Neural crest cell (in vitro differentiated cells): ENCODE results near the gene ANTXR2. TPM values are rescaled to one million over a fixed set of nuclear protein-coding genes. Genes with fewer than 3 reads are reported as not detected.

Experiments
- DNase-seq: peaks from one replicate; pipeline ENCODE4 v3.0.0; 2021; ENCODE audit warnings: low read depth, mixed read lengths, low spot score
- H3K27ac Mint-ChIP-seq: one replicate; pipeline ENCODE4 v1.8.0; 2021; ENCODE audit warnings: mild to moderate bottlenecking, mixed read lengths; ENCODE audit not compliant: unreplicated experiment
- H3K27me3 Mint-ChIP-seq: 2 replicates; pipeline ENCODE4 v1.8.0; 2021; ENCODE audit warnings: low read depth, mild to moderate bottlenecking, mixed read lengths
- H3K36me3 Mint-ChIP-seq: 2 replicates; pipeline ENCODE4 v1.8.0; 2021; ENCODE audit warnings: low read depth, mild to moderate bottlenecking, mixed read lengths
- H3K4me1 Mint-ChIP-seq: 2 replicates; pipeline ENCODE4 v1.8.0; 2021; ENCODE audit warnings: mixed read lengths
- H3K4me3 Mint-ChIP-seq: one replicate; pipeline ENCODE4 v1.8.0; 2021; ENCODE audit warnings: mild to moderate bottlenecking, mixed read lengths
- H3K9me3 Mint-ChIP-seq: 2 replicates; pipeline ENCODE4 v1.8.0; 2021; ENCODE audit warnings: mixed read lengths
- total RNA-seq: library from RNA; stranded (reverse); gene quantifications from 2 replicates; pipeline ENCODE4 v1.2.1, GENCODE V29; 2021
- TF ChIP-seq, protein P1 (sequence below): fragments of 200-600 bp; sonication (generic); conservative IDR thresholded peaks from 2 replicates; pipeline ENCODE4 v1.5.0; 2021; ENCODE audit warnings: antibody characterized with exemption, mild to moderate bottlenecking

ANTXR2 gene
- total RNA-seq, 1 donor from 2014 or later = 36.7 TPM

DNA sequence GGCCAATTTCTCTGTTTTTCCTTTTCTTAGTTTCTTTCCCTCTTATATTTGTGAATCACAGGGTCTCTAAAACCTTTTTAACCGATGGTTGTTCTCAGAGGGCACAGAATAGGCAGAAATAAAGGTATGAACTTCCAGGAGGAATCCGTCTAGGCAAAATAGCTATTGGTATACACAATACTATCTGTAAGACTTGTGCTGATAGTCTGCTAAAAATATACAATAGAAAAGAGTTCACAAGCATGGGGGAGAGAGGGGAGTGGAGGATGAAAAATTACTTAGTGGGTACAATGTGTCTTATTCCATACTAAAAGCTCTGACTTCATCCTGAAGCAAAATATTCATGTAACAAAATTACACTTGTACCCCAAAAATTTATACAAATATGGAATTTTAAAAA is 30.2 kb downstream of the ANTXR2 start:
- no peaks in the 10 kb centered on the region for H3K27me3 Mint-ChIP-seq
- H3K27ac Mint-ChIP-seq = no peak overlapping the region
- H3K4me3 Mint-ChIP-seq = no peak overlapping the region
- TF ChIP-seq, protein P1, sequence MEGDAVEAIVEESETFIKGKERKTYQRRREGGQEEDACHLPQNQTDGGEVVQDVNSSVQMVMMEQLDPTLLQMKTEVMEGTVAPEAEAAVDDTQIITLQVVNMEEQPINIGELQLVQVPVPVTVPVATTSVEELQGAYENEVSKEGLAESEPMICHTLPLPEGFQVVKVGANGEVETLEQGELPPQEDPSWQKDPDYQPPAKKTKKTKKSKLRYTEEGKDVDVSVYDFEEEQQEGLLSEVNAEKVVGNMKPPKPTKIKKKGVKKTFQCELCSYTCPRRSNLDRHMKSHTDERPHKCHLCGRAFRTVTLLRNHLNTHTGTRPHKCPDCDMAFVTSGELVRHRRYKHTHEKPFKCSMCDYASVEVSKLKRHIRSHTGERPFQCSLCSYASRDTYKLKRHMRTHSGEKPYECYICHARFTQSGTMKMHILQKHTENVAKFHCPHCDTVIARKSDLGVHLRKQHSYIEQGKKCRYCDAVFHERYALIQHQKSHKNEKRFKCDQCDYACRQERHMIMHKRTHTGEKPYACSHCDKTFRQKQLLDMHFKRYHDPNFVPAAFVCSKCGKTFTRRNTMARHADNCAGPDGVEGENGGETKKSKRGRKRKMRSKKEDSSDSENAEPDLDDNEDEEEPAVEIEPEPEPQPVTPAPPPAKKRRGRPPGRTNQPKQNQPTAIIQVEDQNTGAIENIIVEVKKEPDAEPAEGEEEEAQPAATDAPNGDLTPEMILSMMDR = no peak
- peaks cover 3% of the 10 kb centered on the region for H3K9me3 Mint-ChIP-seq
- H3K36me3 Mint-ChIP-seq = peaks cover 17% of the 10 kb centered on the region
- no peaks in the 10 kb centered on the region for H3K4me1 Mint-ChIP-seq
- no peak for DNase-seq

DNA sequence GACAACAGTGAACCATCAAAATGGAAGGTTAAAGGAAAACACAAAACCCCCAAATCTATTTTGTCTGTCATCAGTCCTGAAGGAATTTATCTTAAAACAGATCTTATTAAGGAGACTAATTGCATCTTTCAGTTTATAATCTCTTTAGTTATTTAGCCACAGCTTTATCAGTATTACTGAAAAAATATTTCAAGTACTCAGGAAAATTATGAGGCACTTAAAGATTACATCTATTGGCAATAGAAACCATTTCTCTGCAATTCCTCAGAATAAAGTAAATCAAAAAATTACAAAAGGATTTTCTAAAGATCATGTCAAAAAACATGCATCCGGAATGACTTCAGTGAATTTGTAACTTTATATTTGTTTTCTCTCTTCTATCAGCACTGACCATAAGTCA is 35.2 kb downstream of the ANTXR2 start:
- no peak for DNase-seq
- H3K36me3 Mint-ChIP-seq = peaks cover 16% of the 10 kb centered on the region
- H3K27me3 Mint-ChIP-seq = no peaks in the 10 kb centered on the region
- H3K9me3 Mint-ChIP-seq = peaks cover 3% of the 10 kb centered on the region
- no peak overlapping the region for H3K4me3 Mint-ChIP-seq
- H3K27ac Mint-ChIP-seq = no peak overlapping the region
- TF ChIP-seq, protein P1 = no peak
- H3K4me1 Mint-ChIP-seq = peaks cover 8% of the 10 kb centered on the region

DNA sequence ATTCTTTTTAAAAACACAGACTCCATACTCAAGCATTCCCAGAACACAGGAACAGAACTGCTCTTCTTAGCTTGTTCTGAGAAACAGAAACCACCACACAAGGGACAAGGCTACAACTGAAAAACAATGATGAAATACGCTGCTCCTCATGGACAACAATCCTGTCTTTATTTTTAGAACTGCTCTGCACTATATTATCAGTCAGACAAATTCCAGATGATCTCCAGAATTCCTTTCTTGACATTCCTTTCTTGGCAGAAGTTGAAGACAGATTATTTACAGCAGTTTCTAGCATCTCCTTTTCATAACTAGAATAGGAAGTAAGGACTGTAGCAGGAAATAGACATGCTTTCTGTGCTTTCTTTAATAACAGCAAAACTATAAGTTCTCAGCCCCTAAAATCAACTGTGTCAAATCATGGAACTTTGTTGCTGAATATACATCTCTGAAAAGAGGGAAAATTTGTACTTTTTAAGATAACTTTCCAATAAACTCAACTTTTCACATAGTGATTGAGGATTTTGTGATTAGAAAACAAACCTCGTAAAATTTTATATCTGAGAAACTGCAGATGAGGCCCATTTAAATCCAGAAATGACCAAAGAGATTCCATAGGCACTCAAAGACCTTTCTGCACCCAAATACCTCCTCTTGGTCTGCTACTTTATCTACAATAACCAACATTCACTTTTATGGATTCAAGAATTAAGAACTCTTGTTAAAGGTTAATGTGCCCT is 35.9 kb downstream of the ANTXR2 start:
- Mint-ChIP-seq H3K36me3 (peaks cover 13% of the 10 kb centered on the region), H3K4me1 (peaks cover 8% of the 10 kb centered on the region), H3K27ac (peak overlapping the region; percentile 32), H3K9me3 (peaks cover 3% of the 10 kb centered on the region), H3K4me3 (no peak overlapping the region), H3K27me3 (no peaks in the 10 kb centered on the region)
- TF ChIP-seq, protein P1 = no peak
- DNase-seq = no peak

DNA sequence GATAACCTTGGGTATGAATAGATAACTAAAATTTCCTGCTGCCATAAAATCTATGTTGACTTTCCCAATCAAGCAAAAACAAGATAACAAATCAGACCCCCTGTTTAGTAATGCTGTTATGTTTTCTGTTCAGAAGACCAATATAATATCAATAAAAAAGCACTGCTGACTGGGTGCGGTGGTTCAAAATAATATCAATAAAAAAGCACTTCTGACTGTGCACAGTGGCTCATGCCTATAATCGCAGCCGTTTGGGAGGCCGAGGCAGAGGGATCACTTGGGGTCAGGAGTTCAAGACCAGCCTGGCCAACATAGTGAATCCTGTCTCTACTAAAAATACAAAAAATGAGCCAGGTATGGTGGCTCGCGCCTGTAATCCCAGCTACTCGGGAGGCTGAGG is 36.7 kb downstream of the ANTXR2 start:
- H3K4me1 Mint-ChIP-seq = peaks cover 8% of the 10 kb centered on the region
- no peak for DNase-seq
- TF ChIP-seq, protein P1 = no peak
- no peaks in the 10 kb centered on the region for H3K27me3 Mint-ChIP-seq
- H3K9me3 Mint-ChIP-seq = no peaks in the 10 kb centered on the region
- H3K4me3 Mint-ChIP-seq = no peak overlapping the region
- peaks cover 9% of the 10 kb centered on the region for H3K36me3 Mint-ChIP-seq
- no peak overlapping the region for H3K27ac Mint-ChIP-seq

DNA sequence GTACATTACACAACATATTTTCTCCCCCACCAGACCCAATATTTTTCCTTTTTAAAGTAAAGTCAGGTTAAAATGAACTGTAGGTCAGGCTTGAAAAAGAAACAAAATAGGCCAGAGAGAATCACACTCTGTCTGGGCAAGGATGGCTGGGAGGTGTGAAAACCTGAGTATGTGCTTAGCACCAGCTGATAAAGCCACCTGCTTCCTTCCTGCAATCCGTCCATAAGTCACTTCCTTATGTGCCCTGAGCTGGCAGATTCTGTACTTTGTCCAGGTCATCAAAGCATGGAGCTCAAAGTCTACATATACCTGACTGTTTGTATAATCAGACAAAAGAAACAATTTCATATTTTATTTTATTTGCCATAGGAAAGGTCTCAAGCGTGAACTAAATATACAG is 37.7 kb downstream of the ANTXR2 start:
- H3K27me3 Mint-ChIP-seq = no peaks in the 10 kb centered on the region
- peaks cover 8% of the 10 kb centered on the region for H3K4me1 Mint-ChIP-seq
- DNase-seq = no peak
- TF ChIP-seq, protein P1 = no peak
- no peaks in the 10 kb centered on the region for H3K9me3 Mint-ChIP-seq
- no peak overlapping the region for H3K4me3 Mint-ChIP-seq
- H3K36me3 Mint-ChIP-seq = peaks cover 9% of the 10 kb centered on the region
- no peak overlapping the region for H3K27ac Mint-ChIP-seq
